Left lung (tissue), 10 donors: ENCODE measurements around the gene LIF. TPM values are rescaled to one million over a fixed set of nuclear protein-coding genes. Genes with fewer than 3 reads are reported as not detected.
A peak's percentile ranks its signal among the peaks of the same experiment; 100 is the strongest.

Experiments used
- ATAC-seq: fragments of 200-7000 bp; cut with Tn5 transposase; one replicate; pipeline ENCODE4 v1.9.1; 2020; ENCODE audit warnings: moderate library complexity
- DNase-seq, 4 donors: peaks; one replicate each; pipeline ENCODE4 v3.0.0-alpha.2; 2013 to 2020
- H3K27ac ChIP-seq, 2 donors: fragments of 200-600 bp; sonication (generic) in 1 of 2; one replicate each; pipeline versions ENCODE4 v1.5.0 to v1.8.0; 2020 to 2021
- H3K27me3 ChIP-seq, 2 donors: fragments of 200-600 bp; sonication (generic) in 1 of 2; one replicate each; pipeline versions ENCODE4 v1.5.0 to v1.8.0; 2020 to 2021
- H3K36me3 ChIP-seq, 2 donors: fragments of 200-600 bp; sonication (generic) in 1 of 2; one replicate each; pipeline versions ENCODE4 v1.5.0 to v1.8.0; 2020 to 2021
- H3K4me1 ChIP-seq, 2 donors: fragments of 200-600 bp; one replicate each; pipeline ENCODE4 v1.8.0; 2021
- H3K4me3 ChIP-seq, 2 donors: fragments of 200-600 bp; sonication (generic) in 1 of 2; one replicate each; pipeline versions ENCODE4 v1.5.0 to v1.8.0; 2020 to 2021; ENCODE audit warnings: mild to moderate bottlenecking in 1 of 2
- H3K9me3 ChIP-seq, 2 donors: fragments of 200-600 bp; sonication (generic) in 1 of 2; one replicate each; pipeline versions ENCODE4 v1.5.0 to v1.8.0; 2020 to 2021
- CTCF ChIP-seq, 2 donors: fragments of 200-600 bp; sonication (generic) in 1 of 2; IDR thresholded peaks; one replicate each; pipeline versions ENCODE4 v1.5.0 to v1.8.0; 2021; ENCODE audit warnings: antibody characterized with exemption in 2 of 2
- intact Hi-C, 2 donors: fragments of 100-400 bp; cut with DNase I; formaldehyde crosslinking; loops; one replicate each; pipeline versions ENCODE4 v1.11.2 to v1.14.2; 2022
- polyA plus RNA-seq, 6 donors: library from polyadenylated mRNA; unstranded; fragments of 120-200 nt; gene quantifications; one replicate each; pipeline ENCODE4 v1.2.1, GENCODE V29; 2013; ENCODE audit not compliant: insufficient read length in 6 of 6
- total RNA-seq, 2 donors: library from RNA; stranded (reverse); fragmentation: NEBNext Ultra II Directional; extraction: Animal tissue kit (Norgen Biotek cat#: 25700); gene quantifications; one replicate each; pipeline ENCODE4 v1.2.1, GENCODE V29; 2021
- donor health status: DM: no; HTN: yes; CAD: no.
- donor health status: DM: no; HTN: no; CAD: no.

LIF gene
- total and polyA plus RNA-seq, 8 donors: 1.4 to 10.7 (median 2.5) TPM

- ATAC-seq (no peak), DNase-seq (no peak)
- no peaks in the 10 kb centered on the region for H3K27me3 ChIP-seq
- intact Hi-C loops: no loop called here
- TF ChIP-seq CTCF (IDR thresholded peaks at IDR 0.05): no peak
- peaks cover 8 to 87% of the 10 kb centered on the region in 2 donors for H3K4me1 ChIP-seq
- no peaks in the 10 kb centered on the region for H3K36me3 ChIP-seq
- no peak overlapping the region for H3K4me3 ChIP-seq
- no peak overlapping the region for H3K27ac ChIP-seq
- H3K9me3 ChIP-seq: no peaks in the 10 kb centered on the region
Observed at GRCh38 chr22:30274437-30274812, 27.9 kb upstream of the LIF start.

- no peak for DNase-seq
- H3K27ac ChIP-seq: peak overlapping the region in 1 of 2 donors; percentile 14
Observed at GRCh38 chr22:30273711-30274436, 27.3 kb upstream of the LIF start.

GRCh38 chr22:30272781-30273601 is 26.4 kb upstream of the LIF start:
- DNase-seq (no peak), ATAC-seq (no peak)
- peaks cover 6 to 87% of the 10 kb centered on the region in 2 donors for H3K4me1 ChIP-seq
- no peaks in the 10 kb centered on the region for H3K27me3 ChIP-seq
- intact Hi-C loops: no loop called here
- TF ChIP-seq CTCF (IDR thresholded peaks at IDR 0.05): no peak
- peak overlapping the region in 1 of 2 donors; percentile 14 for H3K27ac ChIP-seq
- H3K36me3 ChIP-seq: no peaks in the 10 kb centered on the region
- no peak overlapping the region for H3K4me3 ChIP-seq
- H3K9me3 ChIP-seq: no peaks in the 10 kb centered on the region

More at GRCh38 chr22:30273711-30274436, 27.3 kb upstream of the LIF start:
- H3K27me3 ChIP-seq: no peaks in the 10 kb centered on the region
- peaks cover 8 to 87% of the 10 kb centered on the region in 2 donors for H3K4me1 ChIP-seq
- TF ChIP-seq CTCF (IDR thresholded peaks at IDR 0.05): no peak
- H3K36me3 ChIP-seq: no peaks in the 10 kb centered on the region
- no peak overlapping the region for H3K4me3 ChIP-seq
- H3K9me3 ChIP-seq: no peaks in the 10 kb centered on the region
- no peak for ATAC-seq
- intact Hi-C loops: no loop called here

- no peak overlapping the region for H3K4me3 ChIP-seq
- H3K36me3 ChIP-seq: no peaks in the 10 kb centered on the region
- intact Hi-C loops: no loop called here
- no peak for TF ChIP-seq CTCF (IDR thresholded peaks at IDR 0.05)
- DNase-seq (peak in 2 of 4 donors; percentile 92 to 96), ATAC-seq (peak; percentile 63)
- H3K4me1 ChIP-seq: peaks cover 0 to 77% of the 10 kb centered on the region in 2 donors
- H3K9me3 ChIP-seq: no peaks in the 10 kb centered on the region
- H3K27ac ChIP-seq: peak overlapping the region; percentile 48 to 80
- H3K27me3 ChIP-seq: no peaks in the 10 kb centered on the region
Observed at GRCh38 chr22:30270832-30271231, 24.3 kb upstream of the LIF start.

GRCh38 chr22:30268331-30268730 is 21.8 kb upstream of the LIF start:
- Histone ChIP-seq H3K27me3 (no peaks in the 10 kb centered on the region), H3K36me3 (peaks cover 0 to 5% of the 10 kb centered on the region in 2 donors), H3K27ac (peak overlapping the region in 1 of 2 donors; percentile 94), H3K4me1 (peaks cover 0 to 84% of the 10 kb centered on the region in 2 donors), H3K4me3 (peak overlapping the region in 1 of 2 donors; percentile 63), H3K9me3 (no peaks in the 10 kb centered on the region)
- intact Hi-C loops: loop anchor here (10.0 kb wide), 2 partner anchors 116 to 216 kb away; partner anchors contain the start of gene RNF215 (in 1 of the 2)
- DNase-seq: no peak
- no peak for ATAC-seq
- no peak for TF ChIP-seq CTCF (IDR thresholded peaks at IDR 0.05)
